ENCODE measurements around the gene DPH7.
"Not testable (repeated sequence)": the region's sequence is repeated elsewhere in the genome, so short reads cannot be mapped to it uniquely, and the experiment has no call there.

- TF ChIP-seq EP300 (IDR thresholded peaks at IDR 0.05); CBX8 (IDR thresholded peaks at IDR 0.05); POLR2A (IDR thresholded peaks at IDR 0.05; ENCODE audit: low read length); HDAC2 (IDR thresholded peaks at IDR 0.05); CTCF (IDR thresholded peaks at IDR 0.05); JUN (IDR thresholded peaks at IDR 0.05); NPAS2 (CRISPR knock-in tag; IDR thresholded peaks at IDR 0.05; ENCODE audit: borderline replicate concordance): not testable (repeated sequence)
Measured at GRCh38 chr9:137518661-137519459, 59.9 kb downstream of the DPH7 start.

All from A549 (cell line).